Activated CD8-positive, alpha-beta T cell treated with anti-CD3 and anti-CD28 coated beads for 36 hours (primary cell): ENCODE data around the gene RBM15. TPM values are rescaled to one million over a fixed set of nuclear protein-coding genes. Genes with fewer than 3 reads are reported as not detected.

Experiments
- ATAC-seq: fragments of 200-7000 bp; cut with Tn5 transposase; one replicate; pipeline ENCODE4 v1.10.0; 2021; ENCODE audit warnings: mild to moderate bottlenecking, moderate library complexity
- CTCF ChIA-PET: fragments of 350-600 bp; sonication (Branson Sonifier 250); formaldehyde crosslinking; loops from one replicate; lab custom pipeline; 2021; ENCODE audit warnings: antibody characterized with exemption; lab: Charles Lee
- POLR2A ChIA-PET: fragments of 350-600 bp; sonication (Branson Sonifier 250); formaldehyde crosslinking; loops from one replicate; lab custom pipeline; 2021; ENCODE audit warnings: antibody characterized with exemption; lab: Charles Lee
- DNase-seq: peaks from one replicate; pipeline ENCODE4 v3.0.0-alpha.2; 2020
- H3K27ac Mint-ChIP-seq: one replicate; pipeline ENCODE4 v1.8.0; 2021; ENCODE audit warnings: mild to moderate bottlenecking, mixed read lengths
- H3K27me3 Mint-ChIP-seq: one replicate; pipeline ENCODE4 v1.8.0; 2021; ENCODE audit warnings: mixed read lengths
- H3K36me3 Mint-ChIP-seq: one replicate; pipeline ENCODE4 v1.8.0; 2021; ENCODE audit warnings: low read depth, mixed read lengths
- H3K4me1 Mint-ChIP-seq: one replicate; pipeline ENCODE4 v1.8.0; 2021; ENCODE audit warnings: low read depth, mixed read lengths
- H3K4me3 Mint-ChIP-seq: one replicate; pipeline ENCODE4 v1.8.0; 2021; ENCODE audit warnings: mild to moderate bottlenecking, moderate library complexity, mixed read lengths
- H3K9me3 Mint-ChIP-seq: one replicate; pipeline ENCODE4 v1.8.0; 2021; ENCODE audit warnings: mixed read lengths
- CTCF ChIP-seq: fragments of 200-600 bp; IDR thresholded peaks from one replicate; pipeline ENCODE4 v1.8.0; 2022; ENCODE audit warnings: antibody characterized with exemption, mild to moderate bottlenecking
- intact Hi-C: fragments of 100-400 bp; cut with micrococcal nuclease; formaldehyde crosslinking; loops from one replicate; pipeline ENCODE4 v1.10.0; 2022
- total RNA-seq, 2 experiments: library from RNA; stranded (reverse); gene quantifications; one replicate each; pipeline ENCODE4 v1.2.3, GENCODE V29; 2021

Gene RBM15
- total RNA-seq, 2 experiments from 2014 or later: 70.8 to 72.5 TPM

DNA sequence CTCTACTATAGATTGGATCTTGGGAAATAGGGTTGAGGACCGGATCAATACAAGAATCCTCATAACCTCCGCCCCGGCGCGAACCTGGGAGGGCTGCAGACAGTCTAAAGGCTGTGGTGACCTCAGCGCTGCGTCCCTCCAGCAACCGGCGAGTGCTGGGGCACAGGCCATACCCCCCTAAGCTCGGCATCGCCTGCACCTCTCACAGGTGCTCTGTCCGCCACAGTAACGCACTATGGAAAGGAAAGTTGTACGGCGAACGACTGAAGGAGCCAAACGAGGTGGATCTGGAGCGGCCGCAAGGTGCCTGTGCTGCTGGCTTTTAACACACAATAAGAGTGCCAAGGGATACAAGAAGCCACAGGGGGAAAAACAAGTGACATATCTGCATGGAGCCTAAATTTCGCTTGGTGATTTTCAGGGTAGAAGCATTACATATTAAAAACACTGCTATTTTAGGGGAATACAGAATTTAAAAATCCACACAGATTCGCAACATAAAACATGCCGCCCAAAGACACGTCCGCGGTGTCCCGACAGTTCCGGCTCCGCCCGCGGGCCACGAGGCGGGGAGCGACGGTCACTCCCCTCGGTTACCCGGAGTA, 1.4 kb upstream of the RBM15 start:
- H3K4me1 Mint-ChIP-seq: peaks cover 38% of the 10 kb centered on the region
- no peak for TF ChIP-seq CTCF
- peaks cover 31% of the 10 kb centered on the region for H3K36me3 Mint-ChIP-seq
- no peak overlapping the region for H3K27ac Mint-ChIP-seq
- CTCF ChIA-PET: interaction anchor here (0.6 to 12.3 kb wide), 14 partner anchors 11 to 353 kb away, joined by 3 to 153 read pairs (median 6); partner anchors contain the start of genes AHCYL1, KCNC4 and STRIP1
- DNase-seq (peak; percentile 58), ATAC-seq (no peak)
- POLR2A ChIA-PET: interaction anchor here (0.6 to 5.0 kb wide), 18 partner anchors 8 to 1255 kb away, joined by 3 to 64 read pairs (median 6); partner anchors contain the start of genes KCNA3, KCNC4, LAMTOR5 and STRIP1
- no peak overlapping the region for H3K4me3 Mint-ChIP-seq
- H3K27me3 Mint-ChIP-seq: no peaks in the 10 kb centered on the region
- H3K9me3 Mint-ChIP-seq: no peaks in the 10 kb centered on the region
- intact Hi-C loops: loop anchor here (2.0 kb wide), 1 partner anchor 69 kb away; the partner anchor contains the start of gene LAMTOR5

- CTCF ChIA-PET: interaction anchor here (0.8 to 12.3 kb wide), 18 partner anchors 10 to 806 kb away, joined by 3 to 153 read pairs (median 4); partner anchors contain the start of genes AHCYL1, KCNC4 and STRIP1
- Mint-ChIP-seq H3K4me1 (peaks cover 44% of the 10 kb centered on the region), H3K36me3 (peaks cover 36% of the 10 kb centered on the region), H3K27ac (no peak overlapping the region), H3K9me3 (no peaks in the 10 kb centered on the region), H3K27me3 (no peaks in the 10 kb centered on the region), H3K4me3 (no peak overlapping the region)
- TF ChIP-seq CTCF: peak; percentile 59
- intact Hi-C loops: loop anchor here (2.0 kb wide), 1 partner anchor 68 kb away; the partner anchor contains the start of gene LAMTOR5
- DNase-seq (peak; percentile 97), ATAC-seq (peak; percentile 73)
- POLR2A ChIA-PET: interaction anchor here (0.6 to 5.0 kb wide), 22 partner anchors 9 to 1254 kb away, joined by 3 to 64 read pairs (median 4); partner anchors contain the start of genes KCNA3, KCNC4, LAMTOR5 and STRIP1
Measured at GRCh38 chr1:110338309-110338885, 780 bp upstream of the RBM15 start.

DNA sequence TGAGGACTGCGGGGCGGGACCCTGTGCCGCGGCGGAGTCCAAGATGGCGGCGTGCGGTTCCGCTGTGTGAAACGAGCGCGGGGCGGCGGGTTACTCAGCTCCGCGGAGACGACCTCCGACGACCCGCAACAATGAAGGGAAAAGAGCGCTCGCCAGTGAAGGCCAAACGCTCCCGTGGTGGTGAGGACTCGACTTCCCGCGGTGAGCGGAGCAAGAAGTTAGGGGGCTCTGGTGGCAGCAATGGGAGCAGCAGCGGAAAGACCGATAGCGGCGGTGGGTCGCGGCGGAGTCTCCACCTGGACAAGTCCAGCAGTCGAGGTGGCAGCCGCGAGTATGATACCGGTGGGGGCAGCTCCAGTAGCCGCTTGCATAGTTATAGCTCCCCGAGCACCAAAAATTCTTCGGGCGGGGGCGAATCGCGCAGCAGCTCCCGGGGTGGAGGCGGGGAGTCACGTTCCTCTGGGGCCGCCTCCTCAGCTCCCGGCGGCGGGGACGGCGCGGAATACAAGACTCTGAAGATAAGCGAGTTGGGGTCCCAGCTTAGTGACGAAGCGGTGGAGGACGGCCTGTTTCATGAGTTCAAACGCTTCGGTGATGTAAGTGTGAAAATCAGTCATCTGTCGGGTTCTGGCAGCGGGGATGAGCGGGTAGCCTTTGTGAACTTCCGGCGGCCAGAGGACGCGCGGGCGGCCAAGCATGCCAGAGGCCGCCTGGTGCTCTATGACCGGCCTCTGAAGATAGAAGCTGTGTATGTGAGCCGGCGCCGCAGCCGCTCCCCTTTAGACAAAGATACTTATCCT, 430 bp downstream of the RBM15 start:
- intact Hi-C loops: loop anchor here (2.0 kb wide), 1 partner anchor 67 kb away; the partner anchor contains the start of gene LAMTOR5
- DNase-seq (peak; percentile 85), ATAC-seq (peak; percentile 3)
- ChIA-PET CTCF (interaction anchor here (0.6 to 12.3 kb wide), 15 partner anchors 9 to 913 kb away, joined by 3 to 153 read pairs (median 6); partner anchors contain the start of genes KCNC4, PSMA5 and STRIP1), POLR2A (interaction anchor here (0.6 to 5.0 kb wide), 18 partner anchors 9 to 1239 kb away, joined by 3 to 64 read pairs (median 4); partner anchors contain the start of genes KCNC4 and LAMTOR5)
- no peaks in the 10 kb centered on the region for H3K9me3 Mint-ChIP-seq
- H3K4me1 Mint-ChIP-seq: peaks cover 56% of the 10 kb centered on the region
- H3K27ac Mint-ChIP-seq: no peak overlapping the region
- no peaks in the 10 kb centered on the region for H3K27me3 Mint-ChIP-seq
- TF ChIP-seq CTCF: no peak
- H3K36me3 Mint-ChIP-seq: peaks cover 46% of the 10 kb centered on the region
- H3K4me3 Mint-ChIP-seq: no peak overlapping the region

GRCh38 chr1:110340207-110340468, 961 bp downstream of the RBM15 start:
- DNase-seq (no peak), ATAC-seq (no peak)
- H3K27ac Mint-ChIP-seq: no peak overlapping the region
- no peak for TF ChIP-seq CTCF
- peaks cover 57% of the 10 kb centered on the region for H3K4me1 Mint-ChIP-seq
- POLR2A ChIA-PET: interaction anchor here (0.6 to 5.0 kb wide), 12 partner anchors 9 to 1240 kb away, joined by 3 to 64 read pairs (median 6); partner anchors contain the start of genes KCNC4 and LAMTOR5
- H3K27me3 Mint-ChIP-seq: no peaks in the 10 kb centered on the region
- CTCF ChIA-PET: interaction anchor here (0.6 to 12.3 kb wide), 6 partner anchors 9 to 305 kb away, joined by 3 to 153 read pairs (median 12); partner anchors contain the start of genes KCNC4 and STRIP1
- peaks cover 48% of the 10 kb centered on the region for H3K36me3 Mint-ChIP-seq
- intact Hi-C loops: no loop called here
- no peaks in the 10 kb centered on the region for H3K9me3 Mint-ChIP-seq
- H3K4me3 Mint-ChIP-seq: no peak overlapping the region
